Measurements from ENCODE around the gene CORO2B. TPM values are rescaled to one million over a fixed set of nuclear protein-coding genes. Genes with fewer than 3 reads are reported as not detected.
"Not testable (repeated sequence)": the region's sequence is repeated elsewhere in the genome, so short reads cannot be mapped to it uniquely, and the experiment has no call there.

Gene CORO2B
- total and polyA plus RNA-seq, 4 donors, result 2.4 to 12.5 (median 4.3) TPM

- peaks cover 0 to 8% (median 4%) of the 10 kb centered on the region in 4 donors for H3K36me3 ChIP-seq (ENCODE audit: control insufficient read depth in 4 of 4, insufficient read depth in 4 of 4, low read length in 4 of 4)
- H3K9me3 ChIP-seq (ENCODE audit: control insufficient read depth in 4 of 4, insufficient read depth in 3 of 4, low read length in 3 of 4), result no peaks in the 10 kb centered on the region
- no peak for DNase-seq
- peaks cover 0 to 5% (median 4%) of the 10 kb centered on the region in 5 donors for H3K4me1 ChIP-seq (ENCODE audit: control insufficient read depth in 5 of 5, insufficient read depth in 5 of 5, low read length in 5 of 5)
- no peak overlapping the region for H3K9ac ChIP-seq (ENCODE audit: insufficient read depth in 1 of 2, low read length in 2 of 2)
- 80 to 83% methylated on average over 5 of the region's 5 CpGs for WGBS, 2 donors
- no peak overlapping the region for H3K27ac ChIP-seq (ENCODE audit: low read depth in 1 of 2, low read length in 1 of 2)
- H3K27me3 ChIP-seq (ENCODE audit: control insufficient read depth in 3 of 3, insufficient read depth in 3 of 3, low read length in 2 of 3), result no peaks in the 10 kb centered on the region
- no peak for ATAC-seq (ENCODE audit: insufficient read depth, low FRiP score)
- H3K4me3 ChIP-seq, result no peak overlapping the region
- TF ChIP-seq CTCF (IDR thresholded peaks at IDR 0.05; ENCODE audit: control extremely low read depth, extremely low read depth), result no peak
These were observed 67.9 kb downstream of the CORO2B start for GRCh38 chr15:68646696-68647095.

GRCh38 chr15:68647361-68647760 is 68.6 kb downstream of the CORO2B start:
- H3K36me3 ChIP-seq (ENCODE audit: control insufficient read depth in 4 of 4, insufficient read depth in 4 of 4, low read length in 4 of 4); DNase-seq; H3K9me3 ChIP-seq (ENCODE audit: control insufficient read depth in 4 of 4, insufficient read depth in 3 of 4, low read length in 3 of 4); H3K27me3 ChIP-seq (ENCODE audit: control insufficient read depth in 3 of 3, insufficient read depth in 3 of 3, low read length in 2 of 3); ATAC-seq (ENCODE audit: insufficient read depth, low FRiP score); H3K27ac ChIP-seq (ENCODE audit: low read depth in 1 of 2, low read length in 1 of 2); H3K4me3 ChIP-seq; H3K9ac ChIP-seq (ENCODE audit: insufficient read depth in 1 of 2, low read length in 2 of 2): not testable (repeated sequence)
- peaks cover 3 to 11% (median 6%) of the 10 kb centered on the region in 5 donors for H3K4me1 ChIP-seq (ENCODE audit: control insufficient read depth in 5 of 5, insufficient read depth in 5 of 5, low read length in 5 of 5)
- 96 to 98% methylated on average over 13 of the region's 13 CpGs for WGBS, 2 donors

DNA sequence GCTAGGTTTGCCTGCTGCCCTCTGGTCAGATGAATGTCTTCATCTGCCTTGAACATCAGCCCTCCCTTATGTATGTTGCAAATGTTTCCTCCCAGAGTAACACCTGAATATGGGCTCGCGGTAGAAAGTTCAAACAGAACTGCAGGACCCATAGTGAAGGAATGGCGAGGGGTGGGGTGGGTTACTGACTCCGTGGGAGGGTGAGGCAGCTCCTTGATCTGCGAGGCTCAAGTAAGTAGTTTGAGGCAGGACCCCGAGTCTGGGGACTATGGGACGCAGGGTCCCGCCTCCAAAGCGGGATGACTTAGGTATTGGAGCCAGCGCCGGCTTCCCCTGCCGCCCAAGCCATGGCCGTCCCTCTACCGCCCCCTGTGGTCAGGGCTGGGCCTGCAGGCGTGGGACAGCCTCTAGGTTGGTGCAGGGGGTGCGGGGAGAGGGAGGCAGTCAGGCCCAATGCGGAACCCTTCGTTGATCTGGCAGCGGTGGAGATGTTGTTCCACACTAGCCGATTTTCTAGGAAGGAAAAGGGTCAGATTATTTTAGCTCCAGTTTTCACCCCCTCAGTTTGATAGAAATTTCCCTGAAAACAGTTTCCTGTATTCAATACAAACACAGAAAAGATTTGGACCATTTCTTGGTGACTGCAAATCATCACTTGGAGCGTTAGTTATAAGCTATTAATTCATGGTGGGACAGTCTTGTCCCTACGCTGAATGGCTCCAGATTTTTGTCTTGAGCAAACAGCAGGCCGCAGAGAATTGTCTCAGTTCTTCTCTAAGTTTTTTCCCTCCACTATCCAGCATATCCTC is 72.3 kb downstream of the CORO2B start:
- Histone ChIP-seq H3K27ac (ENCODE audit: low read depth in 1 of 2, low read length in 1 of 2) (no peak overlapping the region), H3K4me1 (ENCODE audit: control insufficient read depth in 5 of 5, insufficient read depth in 5 of 5, low read length in 5 of 5) (peaks cover 0 to 25% (median 7%) of the 10 kb centered on the region in 5 donors), H3K36me3 (ENCODE audit: control insufficient read depth in 4 of 4, insufficient read depth in 4 of 4, low read length in 4 of 4) (peaks cover 0 to 9% (median 4%) of the 10 kb centered on the region in 4 donors), H3K9ac (ENCODE audit: insufficient read depth in 1 of 2, low read length in 2 of 2) (no peak overlapping the region), H3K27me3 (ENCODE audit: control insufficient read depth in 3 of 3, insufficient read depth in 3 of 3, low read length in 2 of 3) (no peaks in the 10 kb centered on the region), H3K9me3 (ENCODE audit: control insufficient read depth in 4 of 4, insufficient read depth in 3 of 4, low read length in 3 of 4) (peaks cover 0 to 2% (median 0%) of the 10 kb centered on the region in 4 donors), H3K4me3 (no peak overlapping the region)
- no peak for ATAC-seq (ENCODE audit: insufficient read depth, low FRiP score)
- TF ChIP-seq CTCF (IDR thresholded peaks at IDR 0.05; ENCODE audit: control extremely low read depth, extremely low read depth), result peak; percentile 22
- 68 to 71% methylated on average over 23 of the region's 23 CpGs for WGBS, 2 donors
- DNase-seq, result peak in 1 of 3 donors; percentile 66

- 64 to 69% methylated on average over 9 of the region's 9 CpGs for WGBS, 2 donors
- no peak overlapping the region for H3K9ac ChIP-seq (ENCODE audit: insufficient read depth in 1 of 2, low read length in 2 of 2)
- ATAC-seq (ENCODE audit: insufficient read depth, low FRiP score) (no peak), DNase-seq (peak in 1 of 3 donors; percentile 44)
- TF ChIP-seq CTCF (IDR thresholded peaks at IDR 0.05; ENCODE audit: control extremely low read depth, extremely low read depth), result no peak
- H3K4me3 ChIP-seq, result no peak overlapping the region
- peaks cover 0 to 25% (median 12%) of the 10 kb centered on the region in 5 donors for H3K4me1 ChIP-seq (ENCODE audit: control insufficient read depth in 5 of 5, insufficient read depth in 5 of 5, low read length in 5 of 5)
- peaks cover 0 to 4% (median 0%) of the 10 kb centered on the region in 4 donors for H3K36me3 ChIP-seq (ENCODE audit: control insufficient read depth in 4 of 4, insufficient read depth in 4 of 4, low read length in 4 of 4)
- H3K27me3 ChIP-seq (ENCODE audit: control insufficient read depth in 3 of 3, insufficient read depth in 3 of 3, low read length in 2 of 3), result no peaks in the 10 kb centered on the region
- peaks cover 0 to 2% (median 0%) of the 10 kb centered on the region in 4 donors for H3K9me3 ChIP-seq (ENCODE audit: control insufficient read depth in 4 of 4, insufficient read depth in 3 of 4, low read length in 3 of 4)
- no peak overlapping the region for H3K27ac ChIP-seq (ENCODE audit: low read depth in 1 of 2, low read length in 1 of 2)
These were observed 73.2 kb downstream of the CORO2B start for GRCh38 chr15:68651916-68652525.
